Dendritic cell treated with granulocyte-macrophage colony-stimulating factor and Interleukin-4, amounts not matched to agents 40 ng/mL and 50 ng/mL, for 4 days (primary cell): ENCODE results near the gene PCDHB5.
"Not testable (repeated sequence)": the region's sequence is repeated elsewhere in the genome, so short reads cannot be mapped to it uniquely, and the experiment has no call there.

Experiments used
- H3K27ac Mint-ChIP-seq: one replicate; pipeline ENCODE4 v1.8.0; 2022; ENCODE audit warnings: mild to moderate bottlenecking, mixed read lengths
- H3K27me3 Mint-ChIP-seq: one replicate; pipeline ENCODE4 v1.8.0; 2022; ENCODE audit warnings: mild to moderate bottlenecking, mixed read lengths
- H3K36me3 Mint-ChIP-seq: one replicate; pipeline ENCODE4 v1.8.0; 2022; ENCODE audit warnings: low read depth, mixed read lengths
- H3K4me1 Mint-ChIP-seq: one replicate; pipeline ENCODE4 v1.8.0; 2022; ENCODE audit warnings: low read depth, mixed read lengths
- H3K4me3 Mint-ChIP-seq: one replicate; pipeline ENCODE4 v1.8.0; 2022; ENCODE audit warnings: mild to moderate bottlenecking, moderate library complexity, mixed read lengths
- H3K9me3 Mint-ChIP-seq: one replicate; pipeline ENCODE4 v1.8.0; 2022; ENCODE audit warnings: mixed read lengths
- intact Hi-C: fragments of 100-400 bp; cut with micrococcal nuclease; formaldehyde crosslinking; loops from one replicate; pipeline ENCODE4 v1.15.0; 2022

The PCDHB5 gene

GRCh38 chr5:141123396-141124135 is 11.4 kb upstream of the PCDHB5 start:
- H3K9me3 Mint-ChIP-seq = peaks cover 31% of the 10 kb centered on the region
- H3K4me1 Mint-ChIP-seq, H3K4me3 Mint-ChIP-seq, intact Hi-C loops, H3K27ac Mint-ChIP-seq, H3K27me3 Mint-ChIP-seq, H3K36me3 Mint-ChIP-seq: not testable (repeated sequence)

GRCh38 chr5:141127305-141127704 is 7.7 kb upstream of the PCDHB5 start:
- H3K27me3 Mint-ChIP-seq = peaks cover 9% of the 10 kb centered on the region
- H3K9me3 Mint-ChIP-seq = peaks cover 41% of the 10 kb centered on the region
- no peak overlapping the region for H3K27ac Mint-ChIP-seq
- no peak overlapping the region for H3K4me3 Mint-ChIP-seq
- no peaks in the 10 kb centered on the region for H3K36me3 Mint-ChIP-seq
- no peaks in the 10 kb centered on the region for H3K4me1 Mint-ChIP-seq
- intact Hi-C loops = no loop called here

GRCh38 chr5:141135718-141136266 is 786 bp downstream of the PCDHB5 start:
- peaks cover 41% of the 10 kb centered on the region for H3K9me3 Mint-ChIP-seq
- no peaks in the 10 kb centered on the region for H3K36me3 Mint-ChIP-seq
- H3K4me1 Mint-ChIP-seq = no peaks in the 10 kb centered on the region
- no peak overlapping the region for H3K27ac Mint-ChIP-seq
- peaks cover 16% of the 10 kb centered on the region for H3K27me3 Mint-ChIP-seq
- intact Hi-C loops = no loop called here
- H3K4me3 Mint-ChIP-seq = no peak overlapping the region

- H3K4me1 Mint-ChIP-seq, intact Hi-C loops, H3K36me3 Mint-ChIP-seq, H3K27ac Mint-ChIP-seq, H3K4me3 Mint-ChIP-seq: not testable (repeated sequence)
- Mint-ChIP-seq H3K9me3 (peaks cover 50% of the 10 kb centered on the region), H3K27me3 (peaks cover 16% of the 10 kb centered on the region)
Measured at GRCh38 chr5:141137346-141137745, 2.3 kb downstream of the PCDHB5 start.

- H3K36me3 Mint-ChIP-seq = no peaks in the 10 kb centered on the region
- H3K4me1 Mint-ChIP-seq = no peaks in the 10 kb centered on the region
- peaks cover 52% of the 10 kb centered on the region for H3K9me3 Mint-ChIP-seq
- no peak within 1 kb of the TSS for H3K27ac Mint-ChIP-seq
- H3K4me3 Mint-ChIP-seq = no peak within 1 kb of the TSS
- intact Hi-C loops = no loop called here
- H3K27me3 Mint-ChIP-seq = peaks cover 26% of the 10 kb centered on the region
Measured at GRCh38 chr5:141149812-141150211, 14.8 kb downstream of the PCDHB5 start, which contains the start of gene PCDHB6. Gene PCDHB6 (plus strand): TSS chr5:141150057. CDS start chr5:141150258, 201 bp downstream.

GRCh38 chr5:141150224-141150992 is 15.4 kb downstream of the PCDHB5 start:
- Mint-ChIP-seq H3K27ac (no peak overlapping the region), H3K4me3 (no peak overlapping the region), H3K9me3 (peaks cover 49% of the 10 kb centered on the region), H3K4me1 (no peaks in the 10 kb centered on the region), H3K27me3 (peaks cover 26% of the 10 kb centered on the region), H3K36me3 (no peaks in the 10 kb centered on the region)
- intact Hi-C loops = no loop called here

GRCh38 chr5:141150993-141151325 is 16.0 kb downstream of the PCDHB5 start:
- intact Hi-C loops = no loop called here
- Mint-ChIP-seq H3K4me3 (no peak overlapping the region), H3K9me3 (peaks cover 54% of the 10 kb centered on the region), H3K27ac (no peak overlapping the region), H3K27me3 (peaks cover 29% of the 10 kb centered on the region), H3K4me1 (no peaks in the 10 kb centered on the region), H3K36me3 (no peaks in the 10 kb centered on the region)

- Mint-ChIP-seq H3K27me3 (peaks cover 33% of the 10 kb centered on the region), H3K9me3 (peaks cover 61% of the 10 kb centered on the region)
- H3K4me1 Mint-ChIP-seq, H3K36me3 Mint-ChIP-seq, intact Hi-C loops, H3K27ac Mint-ChIP-seq, H3K4me3 Mint-ChIP-seq: not testable (repeated sequence)
Measured at GRCh38 chr5:141151632-141152031, 16.6 kb downstream of the PCDHB5 start.

- H3K4me3 Mint-ChIP-seq = not testable (repeated sequence)
Measured at GRCh38 chr5:141152096-141152495, 17.1 kb downstream of the PCDHB5 start.

GRCh38 chr5:141155540-141156374 is 20.8 kb downstream of the PCDHB5 start:
- intact Hi-C loops = no loop called here
- H3K4me1 Mint-ChIP-seq = no peaks in the 10 kb centered on the region
- peaks cover 40% of the 10 kb centered on the region for H3K27me3 Mint-ChIP-seq
- H3K4me3 Mint-ChIP-seq = no peak overlapping the region
- peaks cover 65% of the 10 kb centered on the region for H3K9me3 Mint-ChIP-seq
- H3K36me3 Mint-ChIP-seq = no peaks in the 10 kb centered on the region
- H3K27ac Mint-ChIP-seq = no peak overlapping the region

More at GRCh38 chr5:141152096-141152495, 17.1 kb downstream of the PCDHB5 start:
- Mint-ChIP-seq H3K9me3 (peaks cover 66% of the 10 kb centered on the region), H3K27me3 (peaks cover 38% of the 10 kb centered on the region)
- intact Hi-C loops, H3K4me1 Mint-ChIP-seq, H3K27ac Mint-ChIP-seq, H3K36me3 Mint-ChIP-seq: not testable (repeated sequence)

GRCh38 chr5:141157356-141157755 is 22.4 kb downstream of the PCDHB5 start:
- intact Hi-C loops, H3K4me1 Mint-ChIP-seq, H3K27ac Mint-ChIP-seq, H3K4me3 Mint-ChIP-seq, H3K36me3 Mint-ChIP-seq: not testable (repeated sequence)
- Mint-ChIP-seq H3K27me3 (peaks cover 26% of the 10 kb centered on the region), H3K9me3 (peaks cover 49% of the 10 kb centered on the region)

- H3K9me3 Mint-ChIP-seq = peaks cover 48% of the 10 kb centered on the region
- H3K27ac Mint-ChIP-seq, intact Hi-C loops, H3K36me3 Mint-ChIP-seq, H3K4me1 Mint-ChIP-seq, H3K4me3 Mint-ChIP-seq: not testable (repeated sequence)
- peaks cover 25% of the 10 kb centered on the region for H3K27me3 Mint-ChIP-seq
Measured at GRCh38 chr5:141157901-141158300, 22.9 kb downstream of the PCDHB5 start.

GRCh38 chr5:141172381-141173204 is 37.6 kb downstream of the PCDHB5 start, which contains the start of gene PCDHB7:
Gene PCDHB7 (plus strand): TSS chr5:141172644. CDS start chr5:141172836, 192 bp downstream.
- H3K27ac Mint-ChIP-seq = no peak within 1 kb of the TSS
- H3K4me3 Mint-ChIP-seq = no peak within 1 kb of the TSS
- H3K27me3 Mint-ChIP-seq = peaks cover 4% of the 10 kb centered on the region
- H3K4me1 Mint-ChIP-seq = no peaks in the 10 kb centered on the region
- H3K36me3 Mint-ChIP-seq = no peaks in the 10 kb centered on the region
- intact Hi-C loops = no loop called here
- H3K9me3 Mint-ChIP-seq = peaks cover 47% of the 10 kb centered on the region
